ENCODE data around the gene PPP1R13B. TPM values are rescaled to one million over a fixed set of nuclear protein-coding genes. Genes with fewer than 3 reads are reported as not detected.

PPP1R13B gene
- total and polyA plus RNA-seq, 7 donors: 4.7 to 17.9 (median 13.3) TPM

- DNase-seq (no peak), ATAC-seq (no peak)
- H3K27ac ChIP-seq: no peak overlapping the region
- no peak overlapping the region for H3K4me3 ChIP-seq
- no peaks in the 10 kb centered on the region for H3K9me3 ChIP-seq
- intact Hi-C loops (cut with DNase I): no loop called here
- H3K36me3 ChIP-seq (ENCODE audit: insufficient read depth in 1 of 2, low read depth in 1 of 2): peaks cover 0 to 35% of the 10 kb centered on the region in 2 donors
- no peaks in the 10 kb centered on the region for H3K4me1 ChIP-seq
- 85 to 90% (median 88%) methylated on average over 6 of the region's 6 CpGs for WGBS, 3 donors
- no peaks in the 10 kb centered on the region for H3K27me3 ChIP-seq (ENCODE audit: insufficient read depth in 3 of 3, low read length in 2 of 3)
- TF ChIP-seq CTCF (IDR thresholded peaks at IDR 0.05): no peak
These were observed 92.3 kb downstream of the PPP1R13B start for GRCh38 chr14:103755060-103755459.

GRCh38 chr14:103753774-103754173 lies 93.6 kb downstream of the PPP1R13B start:
- H3K4me1 ChIP-seq: no peaks in the 10 kb centered on the region
- WGBS, 3 donors: 78 to 87% (median 83%) methylated on average over 9 of the region's 9 CpGs
- intact Hi-C loops (cut with DNase I): no loop called here
- ATAC-seq (no peak), DNase-seq (no peak)
- H3K4me3 ChIP-seq: no peak overlapping the region
- no peaks in the 10 kb centered on the region for H3K9me3 ChIP-seq
- H3K27ac ChIP-seq: no peak overlapping the region
- H3K27me3 ChIP-seq (ENCODE audit: insufficient read depth in 3 of 3, low read length in 2 of 3): no peaks in the 10 kb centered on the region
- TF ChIP-seq CTCF (IDR thresholded peaks at IDR 0.05): no peak
- peaks cover 0 to 46% of the 10 kb centered on the region in 2 donors for H3K36me3 ChIP-seq (ENCODE audit: insufficient read depth in 1 of 2, low read depth in 1 of 2)

GRCh38 chr14:103749860-103750259 lies 97.5 kb downstream of the PPP1R13B start:
- intact Hi-C loops (cut with DNase I): loop anchor here in 1 of 2 donors (2.0 kb wide), 1 partner anchor 177 kb away; no protein-coding TSS in a partner anchor
- no peaks in the 10 kb centered on the region for H3K27me3 ChIP-seq (ENCODE audit: insufficient read depth in 3 of 3, low read length in 2 of 3)
- DNase-seq (no peak), ATAC-seq (peak in 2 of 4 donors; percentile 50 to 52)
- WGBS, 3 donors: 83 to 86% (median 85%) methylated on average over 5 of the region's 5 CpGs
- H3K9me3 ChIP-seq: no peaks in the 10 kb centered on the region
- peaks cover 0 to 70% of the 10 kb centered on the region in 2 donors for H3K36me3 ChIP-seq (ENCODE audit: insufficient read depth in 1 of 2, low read depth in 1 of 2)
- H3K4me1 ChIP-seq: no peaks in the 10 kb centered on the region
- H3K4me3 ChIP-seq: no peak overlapping the region
- peak; percentile 37 for TF ChIP-seq CTCF (IDR thresholded peaks at IDR 0.05)
- no peak overlapping the region for H3K27ac ChIP-seq

GRCh38 chr14:103749452-103749851 lies 97.9 kb downstream of the PPP1R13B start:
- DNase-seq (no peak), ATAC-seq (no peak)
- no peaks in the 10 kb centered on the region for H3K4me1 ChIP-seq
- no peak for TF ChIP-seq CTCF (IDR thresholded peaks at IDR 0.05)
- intact Hi-C loops (cut with DNase I): no loop called here
- H3K27ac ChIP-seq: no peak overlapping the region
- H3K9me3 ChIP-seq: no peaks in the 10 kb centered on the region
- peaks cover 0 to 74% of the 10 kb centered on the region in 2 donors for H3K36me3 ChIP-seq (ENCODE audit: insufficient read depth in 1 of 2, low read depth in 1 of 2)
- no peak overlapping the region for H3K4me3 ChIP-seq
- whole genome bisulfite sequencing, 3 donors: 84 to 85% (median 84%) methylated on average over 5 of the region's 5 CpGs
- no peaks in the 10 kb centered on the region for H3K27me3 ChIP-seq (ENCODE audit: insufficient read depth in 3 of 3, low read length in 2 of 3)

GRCh38 chr14:103748534-103748857 lies 98.9 kb downstream of the PPP1R13B start:
- no peaks in the 10 kb centered on the region for H3K4me1 ChIP-seq
- no peak for TF ChIP-seq CTCF (IDR thresholded peaks at IDR 0.05)
- 72 to 89% (median 77%) methylated on average over 5 of the region's 5 CpGs for WGBS, 3 donors
- H3K9me3 ChIP-seq: no peaks in the 10 kb centered on the region
- intact Hi-C loops (cut with DNase I): no loop called here
- DNase-seq: no peak
- H3K36me3 ChIP-seq (ENCODE audit: insufficient read depth in 1 of 2, low read depth in 1 of 2): peaks cover 0 to 73% of the 10 kb centered on the region in 2 donors
- no peak overlapping the region for H3K27ac ChIP-seq
- no peak overlapping the region for H3K4me3 ChIP-seq
- no peak for ATAC-seq
- no peaks in the 10 kb centered on the region for H3K27me3 ChIP-seq (ENCODE audit: insufficient read depth in 3 of 3, low read length in 2 of 3)
